Right lobe of liver (tissue), 6 donors: ENCODE results near the gene SEMA3A. TPM values are rescaled to one million over a fixed set of nuclear protein-coding genes. Genes with fewer than 3 reads are reported as not detected.

Experiments
- ATAC-seq, 4 donors: fragments of 200-7000 bp; cut with Tn5 transposase; one replicate each; pipeline ENCODE4 v1.9.1; 2020; ENCODE audit warnings: mild to moderate bottlenecking in 4 of 4, moderate library complexity in 4 of 4
- DNase-seq, 3 donors: peaks; one replicate each; pipeline ENCODE4 v3.0.0-alpha.2; 2020
- H3K27ac ChIP-seq, 3 donors: fragments of 200-600 bp; one replicate each; pipeline ENCODE4 v1.8.0; 2022
- H3K27me3 ChIP-seq, 2 donors: fragments of 200-600 bp; one replicate each; pipeline ENCODE4 v1.8.0; 2022
- H3K36me3 ChIP-seq, 4 donors: fragments of 200-600 bp; sonication (generic) in 1 of 4; one replicate each; pipeline versions ENCODE4 v1.5.1 to v1.8.0; 2017 to 2022; ENCODE audit warnings: control low read depth in 1 of 4
- H3K4me1 ChIP-seq, 4 donors: fragments of 200-600 bp; sonication (generic) in 1 of 4; one replicate each; pipeline versions ENCODE4 v1.5.1 to v1.8.0; 2017 to 2022; ENCODE audit warnings: control low read depth in 1 of 4
- H3K4me3 ChIP-seq, 3 donors: fragments of 200-600 bp; one replicate each; pipeline ENCODE4 v1.8.0; 2022
- H3K9me3 ChIP-seq, 4 donors: fragments of 200-600 bp; sonication (generic) in 1 of 4; one replicate each; pipeline versions ENCODE4 v1.5.1 to v1.8.0; 2017 to 2022; ENCODE audit warnings: control low read depth in 1 of 4
- POLR2A ChIP-seq: fragments of 450-650 bp; IDR thresholded peaks from one replicate; pipeline ENCODE4 v1.6.1; 2017; ENCODE audit warnings: antibody characterized with exemption, mild to moderate bottlenecking
- WGBS: methylation state at CpG from one replicate; pipeline ENCODE4 v1.1.6; 2018; ENCODE audit warnings: low coverage, low lambda C conversion rate; ENCODE audit not compliant: insufficient coverage; ENCODE audit errors: missing lambda C conversion rate; 5-methylcytosine and 5-hydroxymethylcytosine counted together
- intact Hi-C, 2 donors: fragments of 100-400 bp; cut with DNase I; formaldehyde crosslinking; loops; one replicate each; pipeline versions ENCODE4 v1.11.2 to v1.14.1; 2022
- total RNA-seq, 6 experiments: library from RNA; depleted of rRNA in 2 of 6; stranded (reverse); fragments of >200 nt in 2 of 6; fragmentation: NEBNext Ultra II Directional in 3 of 6; extraction: Animal tissue kit (Norgen Biotek cat#: 25700) in 3 of 6; gene quantifications; one replicate each; pipeline versions ENCODE4 v1.1.0 to v1.2.4, GENCODE V29; 2016 to 2023
- TF ChIP-seq, protein P1 (sequence below), 4 donors: fragments of 200-600 bp in 3 of 4; fragments of 450-650 bp in 1 of 4; IDR thresholded peaks; one replicate each; pipeline versions ENCODE4 v1.5.1 to v1.8.0; 2016 to 2022; ENCODE audit warnings: antibody characterized with exemption in 4 of 4, mild to moderate bottlenecking in 2 of 4
- donor health status: DM: no; HTN: yes; CAD: no.
- donor health status: DM: no; HTN: no; CAD: no.
- donor health status: DM: no; HTN: no; CAD: no.
- donor health status: DM: no; HTN: yes; CAD: no.
- donor health status: DM: no; HTN: yes; CAD: no.

The SEMA3A gene
- total RNA-seq, 6 experiments from 2014 or later, result 0.12 to 0.57 (median 0.29) TPM; not detected in 1

DNA sequence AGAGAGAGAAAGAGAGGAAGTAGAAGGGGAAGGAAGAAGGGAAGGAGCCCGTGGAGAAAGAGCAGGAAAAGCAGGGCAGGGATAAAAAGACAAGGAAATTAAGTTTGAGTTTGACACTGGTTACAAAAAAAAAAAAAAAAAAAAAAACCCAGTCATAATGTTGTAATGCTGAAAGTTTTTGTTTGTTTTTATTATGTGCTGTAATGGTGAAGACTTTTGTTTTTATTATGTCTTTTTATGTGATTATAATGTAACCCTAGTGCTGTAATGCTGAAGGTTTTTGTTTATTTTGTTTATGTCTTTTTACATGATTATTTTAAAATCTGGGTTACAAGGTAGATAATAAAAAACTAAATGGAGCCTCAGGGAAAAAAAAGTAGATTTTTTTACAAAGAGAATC is 184.8 kb downstream of the SEMA3A start:
- intact Hi-C loops, result no loop called here
- no peaks in the 10 kb centered on the region for H3K4me1 ChIP-seq
- no peak overlapping the region for H3K4me3 ChIP-seq
- H3K27me3 ChIP-seq, result no peaks in the 10 kb centered on the region
- DNase-seq, result no peak
- TF ChIP-seq, protein P1, sequence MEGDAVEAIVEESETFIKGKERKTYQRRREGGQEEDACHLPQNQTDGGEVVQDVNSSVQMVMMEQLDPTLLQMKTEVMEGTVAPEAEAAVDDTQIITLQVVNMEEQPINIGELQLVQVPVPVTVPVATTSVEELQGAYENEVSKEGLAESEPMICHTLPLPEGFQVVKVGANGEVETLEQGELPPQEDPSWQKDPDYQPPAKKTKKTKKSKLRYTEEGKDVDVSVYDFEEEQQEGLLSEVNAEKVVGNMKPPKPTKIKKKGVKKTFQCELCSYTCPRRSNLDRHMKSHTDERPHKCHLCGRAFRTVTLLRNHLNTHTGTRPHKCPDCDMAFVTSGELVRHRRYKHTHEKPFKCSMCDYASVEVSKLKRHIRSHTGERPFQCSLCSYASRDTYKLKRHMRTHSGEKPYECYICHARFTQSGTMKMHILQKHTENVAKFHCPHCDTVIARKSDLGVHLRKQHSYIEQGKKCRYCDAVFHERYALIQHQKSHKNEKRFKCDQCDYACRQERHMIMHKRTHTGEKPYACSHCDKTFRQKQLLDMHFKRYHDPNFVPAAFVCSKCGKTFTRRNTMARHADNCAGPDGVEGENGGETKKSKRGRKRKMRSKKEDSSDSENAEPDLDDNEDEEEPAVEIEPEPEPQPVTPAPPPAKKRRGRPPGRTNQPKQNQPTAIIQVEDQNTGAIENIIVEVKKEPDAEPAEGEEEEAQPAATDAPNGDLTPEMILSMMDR (IDR thresholded peaks at IDR 0.05), result no peak
- TF ChIP-seq POLR2A, result no peak
- ATAC-seq, result no peak
- WGBS, result no CpG with 5 or more reads among the region's 1 CpG
- no peaks in the 10 kb centered on the region for H3K9me3 ChIP-seq
- no peak overlapping the region for H3K27ac ChIP-seq
- no peaks in the 10 kb centered on the region for H3K36me3 ChIP-seq

DNA sequence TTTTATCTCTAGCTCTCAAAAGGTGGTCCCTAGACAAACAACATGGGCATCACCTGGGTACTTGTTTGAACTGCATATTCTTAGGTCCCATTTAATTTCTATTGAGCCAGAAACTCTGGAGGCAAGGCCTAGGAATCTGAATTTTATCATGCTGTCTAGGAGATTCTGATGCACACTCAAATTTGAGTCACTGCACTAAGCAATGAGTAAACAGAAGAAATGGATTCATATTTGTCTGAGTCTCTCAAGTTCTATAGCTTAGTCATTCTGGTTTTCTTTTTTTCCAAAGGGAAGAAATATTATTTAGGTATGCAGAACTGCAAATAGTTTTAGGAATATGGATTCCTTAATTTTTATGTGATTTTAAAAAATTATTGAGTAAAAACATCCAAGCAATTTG is 185.5 kb downstream of the SEMA3A start:
- intact Hi-C loops, result no loop called here
- Histone ChIP-seq H3K4me1 (no peaks in the 10 kb centered on the region), H3K27me3 (no peaks in the 10 kb centered on the region), H3K9me3 (no peaks in the 10 kb centered on the region), H3K4me3 (no peak overlapping the region), H3K27ac (no peak overlapping the region), H3K36me3 (no peaks in the 10 kb centered on the region)
- DNase-seq, result no peak
- TF ChIP-seq, protein P1 (IDR thresholded peaks at IDR 0.05), result no peak
- no peak for TF ChIP-seq POLR2A
- ATAC-seq, result no peak

DNA sequence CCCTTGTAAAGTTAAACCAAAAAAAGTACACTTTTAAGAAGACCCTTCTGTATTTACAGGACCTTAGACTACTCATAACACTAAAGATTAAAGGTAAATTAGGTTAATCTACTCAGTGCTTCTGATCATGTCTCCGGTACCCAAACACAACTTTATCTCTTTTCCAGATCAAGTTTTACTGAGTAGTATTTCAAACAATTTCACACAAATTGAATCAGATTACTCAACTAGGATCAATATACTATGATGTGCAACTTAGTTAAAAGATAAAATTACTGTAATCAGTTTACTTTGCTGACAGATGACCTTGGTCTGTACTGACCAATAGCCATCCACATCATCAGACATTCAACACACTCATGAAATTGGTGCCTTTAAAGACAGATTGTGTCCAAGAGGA is 191.4 kb downstream of the SEMA3A start:
- H3K36me3 ChIP-seq, result no peaks in the 10 kb centered on the region
- no peaks in the 10 kb centered on the region for H3K9me3 ChIP-seq
- DNase-seq (no peak), ATAC-seq (no peak)
- H3K4me1 ChIP-seq, result no peaks in the 10 kb centered on the region
- no peak overlapping the region for H3K4me3 ChIP-seq
- H3K27me3 ChIP-seq, result no peaks in the 10 kb centered on the region
- H3K27ac ChIP-seq, result no peak overlapping the region
- WGBS, result 64% methylated on average over 1 of the region's 1 CpG
- TF ChIP-seq, protein P1 (IDR thresholded peaks at IDR 0.05), result no peak
- TF ChIP-seq POLR2A, result no peak
- intact Hi-C loops, result no loop called here

DNA sequence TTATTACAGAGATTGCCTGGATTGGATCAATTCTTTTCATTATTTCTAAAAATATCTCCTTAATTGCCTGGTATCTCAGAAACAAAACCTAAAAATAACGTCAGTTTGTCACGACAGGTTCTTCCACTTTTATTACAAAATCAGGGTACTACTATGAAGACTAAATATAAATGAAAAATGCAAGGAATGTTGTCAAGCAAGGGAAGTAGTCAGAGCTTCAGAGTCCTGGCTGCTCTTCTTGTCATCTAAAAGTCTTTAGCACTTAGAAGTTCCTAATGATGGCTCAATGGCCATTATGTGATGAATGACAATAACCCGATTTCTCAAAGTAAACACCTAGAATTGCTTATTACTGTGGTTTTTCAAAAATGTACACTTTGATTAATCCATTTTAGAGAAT is 192.2 kb downstream of the SEMA3A start:
- DNase-seq (no peak), ATAC-seq (no peak)
- no peak overlapping the region for H3K27ac ChIP-seq
- intact Hi-C loops, result no loop called here
- no peaks in the 10 kb centered on the region for H3K36me3 ChIP-seq
- H3K27me3 ChIP-seq, result no peaks in the 10 kb centered on the region
- H3K9me3 ChIP-seq, result no peaks in the 10 kb centered on the region
- 52% methylated on average over 3 of the region's 3 CpGs for WGBS
- no peak overlapping the region for H3K4me3 ChIP-seq
- H3K4me1 ChIP-seq, result no peaks in the 10 kb centered on the region
- TF ChIP-seq, protein P1 (IDR thresholded peaks at IDR 0.05), result no peak
- no peak for TF ChIP-seq POLR2A

DNA sequence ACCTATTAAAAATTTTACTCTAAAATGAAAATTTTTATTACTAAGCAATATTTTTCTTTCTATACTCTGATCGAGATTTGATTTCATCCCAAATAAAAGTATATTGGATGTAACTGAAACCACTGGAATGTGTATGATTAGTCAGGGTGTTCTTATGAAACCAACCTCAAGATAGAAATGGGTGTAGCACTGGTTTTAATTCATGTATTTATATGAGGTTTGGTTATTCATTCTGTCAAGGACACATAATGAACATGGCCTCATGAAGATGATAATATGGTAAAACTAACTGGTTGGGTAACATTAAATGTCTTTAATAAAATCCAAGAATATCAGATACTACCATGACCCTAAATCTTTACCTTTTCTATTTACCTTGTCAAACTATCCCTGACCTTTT is 197.7 kb downstream of the SEMA3A start:
- ATAC-seq, result no peak
- H3K4me3 ChIP-seq, result no peak overlapping the region
- no peaks in the 10 kb centered on the region for H3K27me3 ChIP-seq
- no peaks in the 10 kb centered on the region for H3K36me3 ChIP-seq
- 0% methylated on average over 1 of the region's 1 CpG for WGBS
- no peak for DNase-seq
- no peaks in the 10 kb centered on the region for H3K9me3 ChIP-seq
- intact Hi-C loops, result no loop called here
- H3K4me1 ChIP-seq, result no peaks in the 10 kb centered on the region
- no peak overlapping the region for H3K27ac ChIP-seq
- TF ChIP-seq, protein P1 (IDR thresholded peaks at IDR 0.05), result no peak
- TF ChIP-seq POLR2A, result no peak
